AG08395 (cell line): ENCODE data around the gene MIOX.
"Not testable (repeated sequence)": the region's sequence is repeated elsewhere in the genome, so short reads cannot be mapped to it uniquely, and the experiment has no call there.

Experiments used
- DNase-seq: peaks from one replicate; pipeline ENCODE4 v3.0.0; 2012; ENCODE audit warnings: mixed read lengths, low spot score

Gene MIOX

DNA sequence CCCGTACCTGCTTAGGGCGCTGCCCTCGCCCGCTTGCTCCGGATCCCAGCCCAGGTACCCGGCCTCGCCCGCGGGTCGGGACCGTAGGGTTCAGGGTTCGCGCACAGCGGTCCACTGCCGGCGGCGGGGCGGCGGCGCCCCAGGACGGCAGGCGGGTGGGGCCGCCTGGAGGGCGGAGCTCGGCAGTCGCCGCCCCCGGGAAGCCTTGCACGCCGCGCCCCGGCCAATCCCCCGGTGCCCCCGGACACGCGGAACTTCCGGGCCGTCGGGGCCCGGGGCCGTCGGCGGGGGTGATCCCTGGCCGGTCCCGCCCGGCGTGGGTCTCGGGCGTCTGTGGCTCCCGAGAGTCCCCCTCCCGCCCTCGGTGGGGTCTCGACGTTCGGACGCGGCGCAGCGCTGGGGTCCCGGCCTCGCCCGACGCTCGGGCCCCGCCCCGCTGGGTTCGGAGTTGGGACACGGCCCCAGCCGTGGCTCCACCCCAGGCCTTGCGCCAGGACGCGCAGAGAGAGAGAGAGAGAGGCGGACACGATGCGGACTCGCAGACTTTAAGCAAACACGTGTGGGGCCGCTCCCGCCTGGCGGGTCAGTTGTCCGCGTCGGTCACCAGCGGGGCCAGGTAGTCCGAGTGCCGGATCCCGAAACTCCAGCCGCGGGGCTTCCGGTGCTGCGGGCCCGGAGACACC is 43.4 kb downstream of the MIOX start, which contains the start of gene TYMP:
Gene TYMP (minus strand): TSS at position 116 of the 683 bp plus-strand sequence. CDS start 303 bp downstream, outside the sequence.
- peak; percentile 67 for DNase-seq

DNA sequence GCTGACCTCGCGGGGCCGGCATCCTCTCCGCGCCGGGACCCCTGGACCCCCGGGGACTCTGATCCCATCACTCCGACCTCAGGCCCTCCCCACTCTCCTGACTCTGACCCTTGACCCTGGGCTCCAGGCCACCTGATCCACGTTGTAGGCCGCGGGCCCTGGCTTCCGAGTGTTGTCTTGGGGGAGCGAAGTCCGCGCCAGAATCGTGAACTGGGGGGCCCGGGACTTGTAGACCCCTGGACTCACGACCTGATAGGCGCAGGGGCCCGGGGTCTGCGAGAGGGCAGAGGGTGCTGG is 43.9 kb downstream of the MIOX start:
- no peak for DNase-seq

GRCh38 chr22:50530877-50531545 is 44.4 kb downstream of the MIOX start:
- peak; percentile 55 for DNase-seq

- no peak for DNase-seq
These were observed 44.9 kb downstream of the MIOX start for GRCh38 chr22:50531546-50531961.

GRCh38 chr22:50531962-50532674 is 45.5 kb downstream of the MIOX start:
- DNase-seq = peak; percentile 81

- no peak for DNase-seq
These were observed 46.5 kb downstream of the MIOX start for GRCh38 chr22:50532824-50533796.

DNA sequence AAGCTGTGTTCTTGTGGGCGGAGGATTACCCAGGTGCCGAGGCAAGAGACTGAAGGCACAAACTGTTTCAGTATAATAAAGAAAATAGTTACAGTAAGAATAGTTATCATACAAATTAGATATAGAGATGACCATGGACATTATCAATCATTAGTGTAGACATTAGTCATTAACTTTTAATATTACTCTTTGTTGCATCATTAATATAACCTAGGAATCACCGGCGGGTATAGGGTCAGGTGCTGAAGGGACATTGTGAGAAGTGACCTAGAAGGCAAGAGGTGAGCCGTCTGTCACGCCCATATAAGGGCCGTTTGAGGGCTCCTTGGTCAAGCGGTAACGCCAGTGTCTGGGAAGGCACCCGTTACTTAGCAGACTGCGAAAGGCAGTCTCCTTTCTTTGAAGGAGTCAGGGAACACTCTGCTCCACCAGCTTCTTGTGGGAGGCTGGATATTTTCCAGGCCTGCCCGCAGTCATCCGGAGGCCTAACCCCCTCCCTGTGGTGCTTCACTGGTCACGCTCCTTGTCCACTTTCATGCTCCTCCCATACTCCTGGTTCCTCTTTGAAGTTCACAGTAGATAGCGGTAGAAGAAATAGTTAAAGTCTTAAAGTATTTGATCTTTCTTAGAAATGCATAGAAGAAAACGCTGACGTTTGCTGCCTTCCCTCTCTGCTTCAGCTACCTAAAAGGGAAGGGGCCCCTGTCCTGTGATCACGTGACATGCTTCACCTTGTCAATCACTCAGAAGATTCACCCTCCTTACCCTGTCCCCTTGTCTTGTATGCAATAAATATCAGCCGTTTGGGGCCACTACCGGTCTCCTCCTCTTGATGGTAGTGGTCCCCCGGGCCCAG is 47.4 kb downstream of the MIOX start:
- not testable (repeated sequence) for DNase-seq

GRCh38 chr22:50535113-50535512 is 48.5 kb downstream of the MIOX start:
- no peak for DNase-seq

DNA sequence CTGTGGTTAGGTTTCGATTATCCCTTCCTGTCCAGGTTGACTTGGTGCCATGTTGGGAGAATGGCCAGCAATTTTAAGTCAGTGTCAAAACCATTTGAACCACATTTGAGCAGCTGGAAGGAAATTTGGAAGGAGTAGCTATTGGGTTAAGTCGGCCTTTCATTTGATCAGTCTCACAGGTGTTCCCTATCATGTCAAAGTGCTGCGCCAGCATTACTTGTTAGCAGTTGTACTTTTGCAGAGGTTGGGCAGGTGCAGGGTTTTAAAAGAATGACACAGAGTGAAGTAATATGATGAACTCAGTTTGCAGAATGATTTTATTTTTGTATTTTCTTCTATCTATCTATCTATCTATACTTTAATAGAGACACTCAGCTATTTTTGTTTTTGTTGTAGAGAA is 49.6 kb downstream of the MIOX start:
- no peak for DNase-seq

DNA sequence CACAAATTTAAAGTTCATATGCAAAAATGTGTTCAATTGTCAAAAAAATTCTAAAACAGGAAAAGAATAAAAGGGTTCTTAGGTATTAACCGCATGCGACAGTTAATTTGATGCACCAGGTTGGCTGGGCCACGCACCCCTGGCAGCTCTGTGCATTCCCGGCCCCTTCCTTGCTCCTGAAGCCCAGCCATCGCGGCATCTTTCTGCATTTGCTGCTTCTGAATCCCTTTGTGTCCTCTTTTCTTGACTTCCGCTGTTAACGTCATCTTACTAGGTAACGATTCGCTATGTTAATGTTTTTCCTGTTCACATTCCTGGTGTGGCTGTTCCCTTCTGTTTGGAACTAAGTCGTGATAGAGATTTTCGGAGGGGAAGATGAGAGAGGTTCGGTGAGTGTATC is 51.1 kb downstream of the MIOX start:
- no peak for DNase-seq
